ENCODE results near the gene MOV10. TPM values are rescaled to one million over a fixed set of nuclear protein-coding genes. Genes with fewer than 3 reads are reported as not detected.

Gene MOV10
- polyA plus RNA-seq, 1 of the 3 experiments (the other 2 are of a cell fraction) = 87.4 TPM

GRCh38 chr1:112743174-112744008 is 68.9 kb downstream of the MOV10 start:
- no peak for DNase-seq
- H3K9ac ChIP-seq = no peak overlapping the region

More at GRCh38 chr1:112743174-112744008, 68.9 kb downstream of the MOV10 start:
- H2AFZ ChIP-seq (ENCODE audit: low read depth) = no peak overlapping the region
- no peaks in the 10 kb centered on the region for H3K9me3 ChIP-seq
- no peaks in the 10 kb centered on the region for H3F3A ChIP-seq (replicated peaks; ENCODE audit: insufficient read depth)
- H3K27ac ChIP-seq (ENCODE audit: low read depth in 2 of 2, low read length in 1 of 2) = no peak overlapping the region
- POLR2A ChIA-PET = interaction anchor here (0.7 kb wide), 1 partner anchor 62 kb away, joined by 3 read pairs; no protein-coding TSS in a partner anchor
- no peaks in the 10 kb centered on the region for H4K20me1 ChIP-seq (ENCODE audit: insufficient read depth)
- H3K4me3 ChIP-seq (ENCODE audit: low read depth in 2 of 2, low read length in 1 of 2) = no peak overlapping the region
- no peaks in the 10 kb centered on the region for H3K36me3 ChIP-seq (replicated peaks in 1 of 2; ENCODE audit: control insufficient read depth in 1 of 2, insufficient read depth in 2 of 2, low read length in 1 of 2)
- H3K79me2 ChIP-seq (ENCODE audit: insufficient read depth) = no peaks in the 10 kb centered on the region
- WGBS (ENCODE audit: low lambda C conversion rate) = 90% methylated on average over 40 of the region's 54 CpGs
- H3K4me2 ChIP-seq = no peak overlapping the region
- H3K4me1 ChIP-seq (ENCODE audit: control insufficient read depth in 1 of 2, insufficient read depth in 2 of 2, low read depth in 1 of 2, low read length in 1 of 2) = no peaks in the 10 kb centered on the region
- no peaks in the 10 kb centered on the region for H3K27me3 ChIP-seq (ENCODE audit: insufficient read depth)
- CTCF ChIA-PET = interaction anchor here (0.7 to 4.8 kb wide), 7 partner anchors 13 to 297 kb away, joined by 3 to 19 read pairs (median 4); partner anchors contain the start of gene PPM1J
- no peak for TF ChIP-seq CHD2 (IDR thresholded peaks at IDR 0.05; ENCODE audit: low read length, partially characterized antibody)
- no peak for TF ChIP-seq NFIC (IDR thresholded peaks at IDR 0.05; ENCODE audit: borderline replicate concordance)
- TF ChIP-seq RAD21 (IDR thresholded peaks at IDR 0.05; ENCODE audit: low read length) = no peak
- TF ChIP-seq ZBTB33 (IDR thresholded peaks at IDR 0.05; ENCODE audit: borderline replicate concordance, low read depth) = no peak
- no peak for TF ChIP-seq MAX (IDR thresholded peaks at IDR 0.05; ENCODE audit: low read depth)
- no peak for TF ChIP-seq JUND (IDR thresholded peaks at IDR 0.05)
- no peak for TF ChIP-seq FOSL2 (IDR thresholded peaks at IDR 0.05; ENCODE audit: borderline replicate concordance, low read depth)
- TF ChIP-seq USF2 (IDR thresholded peaks at IDR 0.05; ENCODE audit: borderline replicate concordance, low read depth, low read length) = no peak
- no peak for TF ChIP-seq IRF3 (IDR thresholded peaks at IDR 0.05; ENCODE audit: low read depth, low read length)
- no peaks in the 10 kb centered on the region for H3K9me2 ChIP-seq
